ENCODE measurements around the gene REPS2.

REPS2 gene

DNA sequence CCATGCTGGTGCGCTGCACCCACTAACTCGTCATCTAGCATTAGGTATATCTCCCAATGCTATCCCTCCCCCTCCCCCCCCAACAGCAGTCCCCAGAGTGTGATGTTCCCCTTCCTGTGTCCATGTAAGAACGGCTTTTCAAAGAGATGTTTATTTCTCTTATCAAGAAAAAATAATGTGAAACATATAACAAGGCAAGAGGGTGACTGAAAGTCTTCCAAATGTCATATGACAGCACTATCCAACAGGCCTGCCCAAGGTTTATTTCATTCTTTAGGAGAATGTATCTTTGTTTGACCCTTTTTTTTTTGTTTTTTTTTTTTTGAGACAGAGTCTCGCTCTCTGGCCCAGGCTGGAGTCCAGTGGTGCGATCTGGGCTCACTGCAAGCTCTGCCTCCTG is 29.9 kb upstream of the REPS2 start:
- DNase-seq = no peak
- no peaks in the 10 kb centered on the region for H3K36me3 Mint-ChIP-seq (ENCODE audit: low read depth)
- no peak overlapping the region for H3K4me3 Mint-ChIP-seq
- H3K27me3 Mint-ChIP-seq (ENCODE audit: low read depth, poor library complexity) = peaks cover 6% of the 10 kb centered on the region
- H3K9me3 Mint-ChIP-seq = no peaks in the 10 kb centered on the region
- H3K4me1 Mint-ChIP-seq = no peaks in the 10 kb centered on the region
- TF ChIP-seq, protein P1, sequence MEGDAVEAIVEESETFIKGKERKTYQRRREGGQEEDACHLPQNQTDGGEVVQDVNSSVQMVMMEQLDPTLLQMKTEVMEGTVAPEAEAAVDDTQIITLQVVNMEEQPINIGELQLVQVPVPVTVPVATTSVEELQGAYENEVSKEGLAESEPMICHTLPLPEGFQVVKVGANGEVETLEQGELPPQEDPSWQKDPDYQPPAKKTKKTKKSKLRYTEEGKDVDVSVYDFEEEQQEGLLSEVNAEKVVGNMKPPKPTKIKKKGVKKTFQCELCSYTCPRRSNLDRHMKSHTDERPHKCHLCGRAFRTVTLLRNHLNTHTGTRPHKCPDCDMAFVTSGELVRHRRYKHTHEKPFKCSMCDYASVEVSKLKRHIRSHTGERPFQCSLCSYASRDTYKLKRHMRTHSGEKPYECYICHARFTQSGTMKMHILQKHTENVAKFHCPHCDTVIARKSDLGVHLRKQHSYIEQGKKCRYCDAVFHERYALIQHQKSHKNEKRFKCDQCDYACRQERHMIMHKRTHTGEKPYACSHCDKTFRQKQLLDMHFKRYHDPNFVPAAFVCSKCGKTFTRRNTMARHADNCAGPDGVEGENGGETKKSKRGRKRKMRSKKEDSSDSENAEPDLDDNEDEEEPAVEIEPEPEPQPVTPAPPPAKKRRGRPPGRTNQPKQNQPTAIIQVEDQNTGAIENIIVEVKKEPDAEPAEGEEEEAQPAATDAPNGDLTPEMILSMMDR (IDR thresholded peaks at IDR 0.05) = no peak
- H3K27ac Mint-ChIP-seq = no peak overlapping the region

DNA sequence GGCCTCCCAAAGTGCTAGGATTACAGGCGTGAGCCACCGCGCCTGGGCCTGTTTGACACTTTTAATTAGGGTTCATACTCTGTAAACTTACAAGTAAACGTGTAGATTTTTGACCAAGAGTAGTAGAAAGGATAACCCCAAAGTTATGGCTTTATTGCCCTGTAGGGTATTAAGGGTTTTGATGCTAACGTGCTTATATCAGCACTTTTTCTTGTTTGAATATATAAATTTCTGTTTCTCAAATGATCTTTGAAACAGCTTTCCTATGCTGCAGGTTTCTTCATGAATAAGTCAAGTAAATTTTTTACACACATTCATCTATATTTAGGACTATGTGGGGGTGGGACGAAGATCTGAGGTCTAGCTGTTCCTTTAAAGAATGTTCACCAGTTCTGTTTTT is 29.3 kb upstream of the REPS2 start:
- no peaks in the 10 kb centered on the region for H3K4me1 Mint-ChIP-seq
- H3K27me3 Mint-ChIP-seq (ENCODE audit: low read depth, poor library complexity) = peaks cover 6% of the 10 kb centered on the region
- TF ChIP-seq, protein P1 (IDR thresholded peaks at IDR 0.05) = no peak
- no peak overlapping the region for H3K27ac Mint-ChIP-seq
- H3K9me3 Mint-ChIP-seq = no peaks in the 10 kb centered on the region
- no peaks in the 10 kb centered on the region for H3K36me3 Mint-ChIP-seq (ENCODE audit: low read depth)
- DNase-seq = no peak
- H3K4me3 Mint-ChIP-seq = no peak overlapping the region

DNA sequence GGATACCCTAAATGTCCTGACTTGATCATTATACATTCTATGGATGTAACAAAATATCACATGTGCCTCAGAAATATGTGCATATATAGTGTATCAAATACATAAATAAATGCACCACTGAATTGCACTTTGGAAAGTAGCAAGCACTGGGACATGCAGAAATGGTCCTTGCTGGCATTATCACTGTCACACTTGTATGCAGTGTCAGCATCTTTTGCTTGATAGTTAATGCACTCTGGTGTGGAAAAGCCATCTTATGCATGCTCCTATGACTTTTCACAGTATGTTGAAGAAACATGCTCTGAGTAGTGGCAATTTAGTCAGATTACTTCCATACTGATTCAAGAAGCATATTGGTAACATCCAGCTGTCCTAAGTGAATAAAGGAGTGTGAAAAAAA is 27.5 kb upstream of the REPS2 start:
- DNase-seq = no peak
- Mint-ChIP-seq H3K9me3 (no peaks in the 10 kb centered on the region), H3K27ac (no peak overlapping the region)

DNA sequence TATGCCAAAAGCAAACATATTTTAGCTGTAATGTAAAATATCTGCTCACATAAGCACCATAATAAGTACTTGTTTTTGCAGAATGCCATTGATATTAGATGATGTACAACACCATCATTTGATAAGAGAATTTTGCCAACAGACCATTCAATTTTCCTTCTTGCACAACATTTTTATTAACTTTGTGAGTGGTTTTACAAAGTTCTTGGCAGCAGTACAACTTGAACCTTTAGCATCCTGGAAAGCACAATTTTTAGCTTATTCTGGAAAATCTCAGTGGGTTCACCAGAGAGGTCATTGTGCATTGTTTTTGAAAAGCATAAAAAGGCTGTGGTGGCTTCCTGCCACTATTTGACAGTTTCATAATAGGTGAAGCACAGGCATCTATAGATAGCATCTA is 26.4 kb upstream of the REPS2 start:
- Mint-ChIP-seq H3K36me3 (ENCODE audit: low read depth) (no peaks in the 10 kb centered on the region), H3K4me3 (no peak overlapping the region), H3K4me1 (no peaks in the 10 kb centered on the region), H3K9me3 (peaks cover 5% of the 10 kb centered on the region), H3K27me3 (ENCODE audit: low read depth, poor library complexity) (peaks cover 3% of the 10 kb centered on the region), H3K27ac (no peak overlapping the region)
- TF ChIP-seq, protein P1 (IDR thresholded peaks at IDR 0.05) = no peak
- DNase-seq = no peak

More for the DNA sequence above, 27.5 kb upstream of the REPS2 start:
- TF ChIP-seq, protein P1 (IDR thresholded peaks at IDR 0.05) = no peak
- no peaks in the 10 kb centered on the region for H3K36me3 Mint-ChIP-seq (ENCODE audit: low read depth)
- no peak overlapping the region for H3K4me3 Mint-ChIP-seq
- H3K4me1 Mint-ChIP-seq = no peaks in the 10 kb centered on the region
- peaks cover 6% of the 10 kb centered on the region for H3K27me3 Mint-ChIP-seq (ENCODE audit: low read depth, poor library complexity)

DNA sequence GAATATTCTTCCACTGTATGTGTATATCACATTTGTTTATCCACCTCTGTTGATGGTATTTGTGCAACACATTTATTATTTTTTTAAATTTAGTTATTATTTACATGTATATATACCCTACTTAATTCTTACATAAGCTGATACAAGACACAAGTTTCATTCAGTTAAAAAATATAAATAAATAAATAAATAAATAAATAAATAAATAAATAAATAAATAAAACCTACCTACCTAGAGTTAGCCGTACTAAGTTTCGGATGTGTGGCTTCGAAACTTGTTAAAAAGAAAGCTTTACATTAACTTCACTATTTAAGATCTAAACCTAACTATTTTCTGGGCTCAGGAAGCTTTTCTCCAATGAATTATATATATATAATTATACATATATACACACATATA is 23.3 kb upstream of the REPS2 start:
- DNase-seq = no peak
- peaks cover 5% of the 10 kb centered on the region for H3K9me3 Mint-ChIP-seq
- no peak overlapping the region for H3K27ac Mint-ChIP-seq
- H3K36me3 Mint-ChIP-seq (ENCODE audit: low read depth) = no peaks in the 10 kb centered on the region
- H3K27me3 Mint-ChIP-seq (ENCODE audit: low read depth, poor library complexity) = peaks cover 3% of the 10 kb centered on the region
- no peak overlapping the region for H3K4me3 Mint-ChIP-seq
- no peaks in the 10 kb centered on the region for H3K4me1 Mint-ChIP-seq
- TF ChIP-seq, protein P1 (IDR thresholded peaks at IDR 0.05) = no peak

DNA sequence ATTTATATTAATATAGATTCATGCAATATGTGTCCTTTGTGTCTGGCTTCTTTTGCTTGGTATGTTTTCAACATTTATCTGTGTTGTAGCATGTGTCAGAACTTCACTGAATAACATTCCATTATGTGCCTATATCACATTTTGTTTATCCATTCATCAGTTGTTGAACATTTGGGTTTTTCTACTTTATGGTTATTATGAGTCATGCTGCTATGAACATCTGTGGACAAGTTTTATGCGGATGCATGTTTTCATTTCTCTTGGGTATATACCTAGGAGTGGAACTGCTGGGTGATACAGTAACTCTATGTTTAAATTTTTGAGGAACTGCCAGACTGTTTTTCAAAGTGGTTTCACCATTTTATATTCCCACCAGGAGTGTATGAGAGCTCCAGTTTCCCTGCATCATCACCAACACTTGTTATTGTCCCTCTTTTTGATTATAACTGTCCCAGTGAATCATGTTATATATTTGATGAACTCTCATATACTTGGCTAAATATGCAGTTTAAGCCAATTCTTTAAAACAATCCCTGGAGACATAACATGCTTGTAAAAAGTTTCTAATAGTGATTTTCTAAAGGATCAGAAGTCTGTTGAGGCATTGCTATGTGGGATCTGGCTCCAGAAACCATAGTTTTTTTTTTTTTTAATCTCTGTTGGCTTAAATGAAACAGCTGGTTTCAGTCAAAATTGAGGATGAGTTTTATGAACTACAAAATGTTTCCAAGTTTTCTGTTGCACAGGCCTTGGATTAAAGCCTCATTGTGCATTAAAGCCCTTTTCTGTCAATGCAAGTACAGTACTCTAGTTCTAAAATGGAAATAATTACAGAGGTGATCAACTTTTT is 21.6 kb upstream of the REPS2 start:
- peaks cover 5% of the 10 kb centered on the region for H3K9me3 Mint-ChIP-seq
- peaks cover 3% of the 10 kb centered on the region for H3K4me1 Mint-ChIP-seq
- H3K27ac Mint-ChIP-seq = no peak overlapping the region
- no peaks in the 10 kb centered on the region for H3K27me3 Mint-ChIP-seq (ENCODE audit: low read depth, poor library complexity)
- DNase-seq = no peak
- H3K36me3 Mint-ChIP-seq (ENCODE audit: low read depth) = no peaks in the 10 kb centered on the region
- TF ChIP-seq, protein P1 (IDR thresholded peaks at IDR 0.05) = no peak
- H3K4me3 Mint-ChIP-seq = no peak overlapping the region

Measured in nephron progenitor cell (in vitro differentiated cells).